H1 (cell line): ENCODE measurements around the gene GGA1. TPM values are rescaled to one million over a fixed set of nuclear protein-coding genes. Genes with fewer than 3 reads are reported as not detected.
A peak's percentile ranks its signal among the peaks of the same experiment; 100 is the strongest.

Experiments
- CTCF ChIA-PET: fragments of 300-600 bp; sonication (Branson Sonifier 250); formaldehyde crosslinking; loops from one replicate; lab custom pipeline; 2021; ENCODE audit not compliant: partially characterized antibody; lab: Charles Lee
- POLR2A ChIA-PET: fragments of 300-600 bp; sonication (Branson Sonifier 250); formaldehyde crosslinking; loops from one replicate; lab custom pipeline; 2021; ENCODE audit warnings: inconsistent platforms; ENCODE audit not compliant: partially characterized antibody; lab: Charles Lee
- DNase-seq, 2 experiments: peaks; one replicate each; pipeline versions ENCODE4 v3.0.0 to v3.0.0-alpha.2; 2010 to 2022; ENCODE audit warnings: low spot score in 2 of 2, low read depth in 1 of 2, mixed read lengths in 1 of 2
- FAIRE-seq: peaks from 2 replicates; lab custom pipeline; 2011; peaks lifted over from hg19 to GRCh38; lab: Jason Lieb, UNC
- H2AFZ ChIP-seq: 2 replicates; pipeline ENCODE4 v1.8.1; 2012; ENCODE audit warnings: low read length, inconsistent platforms
- H2AK5ac ChIP-seq: 2 replicates; pipeline ENCODE4 v1.6.1; 2013; ENCODE audit warnings: low read depth, low read length
- H2BK120ac ChIP-seq: replicated peaks from 2 replicates; pipeline ENCODE3; 2013; ENCODE audit warnings: low read depth, low read length, inconsistent platforms
- H2BK12ac ChIP-seq: 2 replicates; pipeline ENCODE4 v1.6.1; 2013; ENCODE audit warnings: low read depth, low read length
- H2BK15ac ChIP-seq: 2 replicates; pipeline ENCODE4 v1.6.1; 2013; ENCODE audit warnings: low read length
- H2BK20ac ChIP-seq: 2 replicates; pipeline ENCODE4 v1.6.1; 2013; ENCODE audit warnings: low read length
- H2BK5ac ChIP-seq: 2 replicates; pipeline ENCODE4 v1.6.1; 2013; ENCODE audit warnings: low read depth, low read length
- H3K14ac ChIP-seq: 2 replicates; pipeline ENCODE4 v1.6.1; 2013; ENCODE audit warnings: inconsistent platforms; ENCODE audit not compliant: insufficient read length
- H3K18ac ChIP-seq: 2 replicates; pipeline ENCODE4 v1.6.1; 2013; ENCODE audit warnings: low read length; ENCODE audit errors: extremely low read depth
- H3K23ac ChIP-seq: 2 replicates; pipeline ENCODE4 v1.6.1; 2013; ENCODE audit warnings: inconsistent platforms; ENCODE audit not compliant: insufficient read length
- H3K23me2 ChIP-seq: 2 replicates; pipeline ENCODE4 v1.6.1; 2013; ENCODE audit warnings: low read depth, low read length
- H3K27ac ChIP-seq: 2 replicates; pipeline ENCODE4 v1.6.1; 2011; ENCODE audit warnings: low read depth, low read length, inconsistent platforms
- H3K27me3 ChIP-seq, 4 experiments: replicated peaks in 1 of 4; 1 replicate in 1 of 4; 2 replicates in 3 of 4; pipeline versions ENCODE4 v1.6.1 to v1.8.1; 2011 to 2013; ENCODE audit warnings: low read length in 3 of 4, mild to moderate bottlenecking in 3 of 4, inconsistent platforms in 2 of 4, mixed read lengths in 2 of 4, moderate library complexity in 1 of 4; ENCODE audit not compliant: control insufficient read depth in 3 of 4, insufficient read depth in 3 of 4; ENCODE audit errors: extremely low read depth in 1 of 4
- H3K36me3 ChIP-seq, 4 experiments: 2 replicates each; pipeline versions ENCODE4 v1.6.1 to v1.8.1; 2011 to 2013; ENCODE audit warnings: mild to moderate bottlenecking in 4 of 4, low read length in 3 of 4, moderate library complexity in 2 of 4, control low read depth in 1 of 4, inconsistent platforms in 1 of 4; ENCODE audit not compliant: insufficient read depth in 4 of 4, control insufficient read depth in 2 of 4
- H3K4ac ChIP-seq: replicated peaks from 2 replicates; pipeline ENCODE3; 2013; ENCODE audit warnings: low read length, low read depth, mixed read lengths, inconsistent platforms; ENCODE audit not compliant: insufficient read length
- H3K4me1 ChIP-seq, 4 experiments: replicated peaks in 1 of 4; 1 replicate in 1 of 4; 2 replicates in 3 of 4; pipeline versions ENCODE4 v1.6.1 to v1.8.1; 2011 to 2013; ENCODE audit warnings: low read length in 3 of 4, inconsistent platforms in 2 of 4, mixed read lengths in 1 of 4; ENCODE audit not compliant: insufficient read depth in 4 of 4, control insufficient read depth in 3 of 4
- H3K4me2 ChIP-seq, 2 experiments: 2 replicates each; pipeline versions ENCODE4 v1.6.1 to v1.8.1; 2011 to 2013; ENCODE audit warnings: low read depth in 2 of 2, low read length in 2 of 2, control low read depth in 1 of 2, inconsistent platforms in 1 of 2, mild to moderate bottlenecking in 1 of 2; ENCODE audit not compliant: insufficient read depth in 1 of 2
- H3K4me3 ChIP-seq, 4 experiments: fragments of 200-600, 300-600 bp in 1 of 4; sonication (generic), shearing (Covaris generic), sonication (Bioruptor Twin) in 1 of 4; 2 replicates each; pipeline versions ENCODE4 v1.5.1 to v1.8.1; 2011 to 2016; ENCODE audit warnings: low read length in 4 of 4, low read depth in 3 of 4, control low read depth in 2 of 4, inconsistent platforms in 2 of 4, mild to moderate bottlenecking in 2 of 4, mixed read lengths in 1 of 4, moderate library complexity in 1 of 4; ENCODE audit not compliant: insufficient read depth in 2 of 4; ENCODE audit errors: extremely low read depth in 1 of 4
- H3K56ac ChIP-seq: replicated peaks from 2 replicates; pipeline ENCODE3; 2013; ENCODE audit warnings: low read depth, mild to moderate bottlenecking, mixed read lengths, low read length, inconsistent platforms; ENCODE audit not compliant: insufficient read length
- H3K79me1 ChIP-seq: 2 replicates; pipeline ENCODE4 v1.6.1; 2013; ENCODE audit warnings: low read depth, low read length, control low read depth
- H3K79me2 ChIP-seq, 2 experiments: 2 replicates each; pipeline versions ENCODE4 v1.6.1 to v1.8.1; 2012 to 2013; ENCODE audit warnings: low read length in 2 of 2, mild to moderate bottlenecking in 2 of 2, inconsistent platforms in 1 of 2; ENCODE audit not compliant: insufficient read depth in 2 of 2, control insufficient read depth in 1 of 2
- H3K9ac ChIP-seq, 4 experiments: replicated peaks in 1 of 4; 1 replicate in 1 of 4; 2 replicates in 3 of 4; pipeline versions ENCODE4 v1.6.1 to v1.8.1; 2011 to 2013; ENCODE audit warnings: low read depth in 3 of 4, low read length in 3 of 4, control low read depth in 2 of 4, mild to moderate bottlenecking in 2 of 4, moderate library complexity in 2 of 4, inconsistent platforms in 1 of 4; ENCODE audit errors: extremely low read depth in 1 of 4
- H3K9me3 ChIP-seq, 2 experiments: 2 replicates each; pipeline versions ENCODE4 v1.6.1 to v1.8.1; 2012 to 2013; ENCODE audit warnings: mild to moderate bottlenecking in 2 of 2, moderate library complexity in 2 of 2, control low read depth in 1 of 2, inconsistent platforms in 1 of 2, low read depth in 1 of 2, low read length in 1 of 2, mixed read lengths in 1 of 2; ENCODE audit not compliant: insufficient read depth in 2 of 2
- H4K20me1 ChIP-seq, 2 experiments: replicated peaks in 1 of 2; 2 replicates each; pipeline versions ENCODE3 to v1.8.1; 2011 to 2013; ENCODE audit warnings: inconsistent platforms in 2 of 2, low read length in 2 of 2, mild to moderate bottlenecking in 1 of 2; ENCODE audit not compliant: insufficient read depth in 2 of 2, control insufficient read depth in 1 of 2
- H4K5ac ChIP-seq: 2 replicates; pipeline ENCODE4 v1.6.1; 2013; ENCODE audit warnings: low read length, low read depth, mixed read lengths, inconsistent platforms; ENCODE audit not compliant: insufficient read length
- H4K8ac ChIP-seq: 2 replicates; pipeline ENCODE4 v1.8.0; 2013; ENCODE audit warnings: mild to moderate bottlenecking, moderate library complexity, low read length, inconsistent platforms; ENCODE audit not compliant: insufficient read depth; ENCODE audit errors: extremely low read depth
- H4K91ac ChIP-seq: replicated peaks from 2 replicates; pipeline ENCODE3; 2013; ENCODE audit warnings: low read length, mixed read lengths, inconsistent platforms; ENCODE audit not compliant: insufficient read length
- BACH1 ChIP-seq: IDR thresholded peaks from 2 replicates; pipeline ENCODE4 v1.6.1; 2012; ENCODE audit warnings: low read length, improper control_type of control experiment
- BRCA1 ChIP-seq: IDR thresholded peaks from 2 replicates; pipeline ENCODE4 v1.6.1; 2012; ENCODE audit warnings: low read depth, low read length, improper control_type of control experiment
- EP300 ChIP-seq, 2 experiments: IDR thresholded peaks; 1 replicate in 1 of 2; 2 replicates in 1 of 2; pipeline ENCODE4 v1.6.1; 2011 to 2012; ENCODE audit warnings: low read depth in 2 of 2, low read length in 2 of 2, mild to moderate bottlenecking in 2 of 2, borderline replicate concordance in 1 of 2, inconsistent platforms in 1 of 2, moderate library complexity in 1 of 2
- JUN ChIP-seq: IDR thresholded peaks from 2 replicates; pipeline ENCODE4 v1.6.1; 2011; ENCODE audit warnings: low read depth, mild to moderate bottlenecking, improper control_type of control experiment, low read length
- RFX5 ChIP-seq: IDR thresholded peaks from 2 replicates; pipeline ENCODE4 v1.6.1; 2011; ENCODE audit warnings: low read depth, low read length, improper control_type of control experiment, borderline replicate concordance
- RNF2 ChIP-seq: fragments of 200-900, 300-1000 bp; sonication (generic); IDR thresholded peaks from 2 replicates; pipeline ENCODE4 v1.7.1; 2016; ENCODE audit warnings: borderline replicate concordance, low read depth, mild to moderate bottlenecking, antibody characterized with exemption, low read length; ENCODE audit not compliant: poor library complexity, severe bottlenecking; ENCODE audit errors: missing control alignments
- RXRA ChIP-seq: IDR thresholded peaks from 2 replicates; pipeline ENCODE4 v1.6.1; 2011; ENCODE audit warnings: low read depth, mild to moderate bottlenecking, low read length, moderate library complexity; ENCODE audit not compliant: insufficient read depth
- SIRT6 ChIP-seq: IDR thresholded peaks from one replicate; pipeline ENCODE4 v1.7.1; 2012; ENCODE audit warnings: low read length, inconsistent platforms
- SP1 ChIP-seq: IDR thresholded peaks from 2 replicates; pipeline ENCODE4 v1.6.1; 2011; ENCODE audit warnings: low read depth, low read length
- TAF7 ChIP-seq: optimal IDR thresholded peaks from 2 replicates; pipeline ENCODE3; 2011; ENCODE audit warnings: low read depth, mild to moderate bottlenecking, inconsistent platforms, low read length, moderate library complexity, borderline replicate concordance
- TBP ChIP-seq: IDR thresholded peaks from 2 replicates; pipeline ENCODE4 v1.6.1; 2011; ENCODE audit warnings: low read depth, low read length, improper control_type of control experiment
- TEAD4 ChIP-seq: IDR thresholded peaks from 2 replicates; pipeline ENCODE4 v1.6.1; 2012; ENCODE audit warnings: low read depth, low read length, inconsistent platforms, mixed read lengths
- YY1 ChIP-seq: IDR thresholded peaks from 2 replicates; pipeline ENCODE4 v1.6.1; 2011; ENCODE audit warnings: low read depth, mild to moderate bottlenecking, low read length
- ZNF274 ChIP-seq: IDR thresholded peaks from 2 replicates; pipeline ENCODE4 v1.7.0; 2012; ENCODE audit warnings: low read length, borderline replicate concordance; ENCODE audit errors: extremely low read depth
- WGBS, 2 experiments: shearing (Covaris generic) in 1 of 2; methylation state at CpG; one replicate each; pipeline versions ENCODE4 v1.1.6 to v1.1.7; 2013 to 2015; ENCODE audit warnings: low lambda C conversion rate in 2 of 2, mixed read lengths in 2 of 2, inconsistent platforms in 1 of 2, low coverage in 1 of 2, missing lambda C conversion rate in 1 of 2; ENCODE audit not compliant: insufficient replicate concordance in 2 of 2, insufficient coverage in 1 of 2, insufficient read length in 1 of 2; ENCODE audit errors: extremely low coverage in 1 of 2, missing lambda C conversion rate in 1 of 2; 5-methylcytosine and 5-hydroxymethylcytosine counted together
- polyA plus RNA-seq, 7 experiments: library from polyadenylated mRNA; depleted of rRNA in 3 of 7; stranded (reverse) in 5 of 7; unstranded in 2 of 7; fragments of >200 nt in 5 of 7; fragments of 200-250 nt in 2 of 7; gene quantifications; 1 replicate in 5 of 7; 2 replicates in 1 of 7; 4 replicates in 1 of 7; pipeline versions ENCODE4 v1.2.1 to v1.2.3, GENCODE V29; 2011 to 2013; ENCODE audit warnings: missing spikeins in 2 of 7, mixed read lengths in 2 of 7
- total RNA-seq: library from RNA; stranded (reverse); fragmentation: NEBNext Ultra II Directional; extraction: Animal tissue kit (Norgen Biotek cat#: 25700); gene quantifications from 2 replicates; pipeline ENCODE4 v1.2.1, GENCODE V29; 2021

GGA1 gene
- total and polyA plus RNA-seq, 2 of the 8 experiments (the other 6 are each of a cell fraction or from before 2014, with no cell fraction given): 49.3 to 57.2 TPM

DNA sequence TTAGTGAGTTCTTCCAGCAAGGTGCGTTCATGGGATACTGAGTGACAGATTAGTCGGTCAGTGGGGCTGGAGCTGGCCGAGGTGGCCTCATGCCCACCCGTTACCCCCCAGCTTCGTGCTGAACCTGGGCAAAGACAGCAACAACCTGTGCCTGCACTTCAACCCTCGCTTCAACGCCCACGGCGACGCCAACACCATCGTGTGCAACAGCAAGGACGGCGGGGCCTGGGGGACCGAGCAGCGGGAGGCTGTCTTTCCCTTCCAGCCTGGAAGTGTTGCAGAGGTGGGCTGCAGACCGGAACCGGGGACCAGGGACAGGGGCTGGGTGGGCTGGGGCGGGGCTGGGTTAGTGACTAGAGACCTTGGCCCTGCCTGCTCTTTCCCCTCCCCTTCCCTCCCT, 69.7 kb downstream of the GGA1 start:
- H3K27ac ChIP-seq: no peak overlapping the region
- peak overlapping the region; percentile 97; the same call in 1 of the 2 replicates for H2BK15ac ChIP-seq
- peak overlapping the region; percentile 77 for H2BK120ac ChIP-seq
- H4K5ac ChIP-seq: no peak overlapping the region
- H4K20me1 ChIP-seq: peaks cover 0 to 2% of the 10 kb centered on the region in 2 experiments
- WGBS, 2 experiments: 85% methylated on average over 18 of the region's 18 CpGs; no CpG with 5 or more reads in 1 of the 2 experiments
- H3K4me2 ChIP-seq: no peak overlapping the region
- H3K79me2 ChIP-seq: no peaks in the 10 kb centered on the region
- H4K8ac ChIP-seq: no peak overlapping the region
- 0 out of 2 replicates have a peak overlapping the region, but pooled peaks have one; percentile 60 for H2BK12ac ChIP-seq
- DNase-seq (no peak), FAIRE-seq (no peak)
- ChIA-PET CTCF (interaction anchor here (0.7 to 16.3 kb wide), 6 partner anchors 16 to 72 kb away, joined by 3 to 261 read pairs (median 4); partner anchors contain the start of genes PDXP, SH3BP1 and TRIOBP), POLR2A (interaction anchor here (1.1 to 1.8 kb wide), 2 partner anchors 69 to 124 kb away, joined by 3 to 8 read pairs; partner anchors contain the start of gene GGA1)
- peaks cover 0 to 16% (median 13%) of the 10 kb centered on the region in 4 experiments; a peak in 6 of 7 replicates for H3K4me1 ChIP-seq
- H3K4me3 ChIP-seq: no peak overlapping the region
- no peak overlapping the region for H3K9ac ChIP-seq
- H2AK5ac ChIP-seq: peak overlapping the region; percentile 98; the same call in 1 of the 2 replicates
- no peak overlapping the region for H3K4ac ChIP-seq
- H3K56ac ChIP-seq: no peak overlapping the region
- H3K27me3 ChIP-seq: peaks cover 0 to 2% (median 0%) of the 10 kb centered on the region in 4 experiments; a peak in 1 of 7 replicates
- H4K91ac ChIP-seq: peak overlapping the region; percentile 73
- no peak overlapping the region for H3K18ac ChIP-seq
- H2AFZ ChIP-seq: no peak overlapping the region
- no peaks in the 10 kb centered on the region for H3K9me3 ChIP-seq
- H3K23ac ChIP-seq: no peak overlapping the region
- no peak overlapping the region for H3K14ac ChIP-seq
- H3K23me2 ChIP-seq: peaks cover 2% of the 10 kb centered on the region; the same call in 1 of the 2 replicates
- no peaks in the 10 kb centered on the region for H3K79me1 ChIP-seq
- H3K36me3 ChIP-seq: no peaks in the 10 kb centered on the region
- H2BK5ac ChIP-seq: no peak overlapping the region
- H2BK20ac ChIP-seq: no peak overlapping the region
- TF ChIP-seq TBP: no peak
- TF ChIP-seq YY1: no peak
- no peak for TF ChIP-seq BACH1
- no peak for TF ChIP-seq JUN
- TF ChIP-seq RNF2: no peak
- TF ChIP-seq SP1: no peak
- no peak for TF ChIP-seq RXRA
- no peak for TF ChIP-seq RFX5
- TF ChIP-seq TEAD4: no peak
- TF ChIP-seq EP300 (IDR thresholded peaks at IDR 0.05; ENCODE audit: borderline replicate concordance in 1 of 2, low read depth in 2 of 2, low read length in 2 of 2): no peak
- TF ChIP-seq SIRT6: no peak
- no peak for TF ChIP-seq TAF7
- no peak for TF ChIP-seq BRCA1
- no peak for TF ChIP-seq ZNF274
